HepG2 (cell line): Measurements from ENCODE around the gene MESD. TPM values are rescaled to one million over a fixed set of nuclear protein-coding genes. Genes with fewer than 3 reads are reported as not detected.

Source experiments
- ATAC-seq: fragments of 200-7000 bp; cut with Tn5 transposase; 3 replicates; pipeline ENCODE4 v1.9.1; 2020; ENCODE audit warnings: mild to moderate bottlenecking, moderate library complexity
- BruUV-seq: library from RNA; stranded (reverse); fragments of 400-500 nt; replicated peaks from 2 replicates; lab custom pipeline; 2021; lab: Mats Ljungman, UMichigan
- CTCF ChIA-PET: fragments of 300-600 bp; formaldehyde crosslinking; extraction: SDS; loops from one replicate; lab custom pipeline; 2021; ENCODE audit warnings: low total read pairs, inconsistent platforms, low intra/inter-chr PET ratio; lab: Yijun Ruan, JAX
- POLR2A ChIA-PET: fragments of 350-600 bp; sonication (Branson Sonifier 250); formaldehyde crosslinking; loops from one replicate; lab custom pipeline; 2020; ENCODE audit warnings: antibody characterized with exemption, inconsistent platforms; lab: Yijun Ruan, JAX
- DNase-seq: peaks from one replicate; pipeline ENCODE4 v3.0.0-alpha.2; 2015; ENCODE audit warnings: low spot score
- FAIRE-seq: peaks from 3 replicates; lab custom pipeline; 2011; peaks lifted over from hg19 to GRCh38; lab: Jason Lieb, UNC
- H2AFZ ChIP-seq: one replicate; pipeline ENCODE4 v1.6.1; 2011; ENCODE audit warnings: low read length, inconsistent platforms
- H3K27ac ChIP-seq: fragments of 300-600 bp; 3 replicates; pipeline ENCODE4 v1.8.0; 2011; ENCODE audit warnings: mixed run types, mild to moderate bottlenecking, mixed read lengths, low read length, inconsistent platforms; ENCODE audit not compliant: insufficient read depth; ENCODE audit errors: extremely low read length
- H3K27me3 ChIP-seq, 2 experiments: fragments of 200-600 bp in 1 of 2; 2 replicates in 1 of 2; 3 replicates in 1 of 2; pipeline versions ENCODE4 v1.6.0 to v1.8.0; 2011; ENCODE audit warnings: low read length in 2 of 2, mild to moderate bottlenecking in 2 of 2, moderate library complexity in 2 of 2, inconsistent platforms in 1 of 2; ENCODE audit not compliant: insufficient read depth in 2 of 2, control insufficient read depth in 1 of 2
- H3K36me3 ChIP-seq, 2 experiments: fragments of 200-600 bp in 1 of 2; replicated peaks in 1 of 2; 2 replicates in 1 of 2; 3 replicates in 1 of 2; pipeline versions ENCODE4 v1.5.1 to v1.8.0; 2011; ENCODE audit warnings: low read length in 2 of 2, inconsistent platforms in 1 of 2; ENCODE audit not compliant: insufficient read depth in 2 of 2, control insufficient read depth in 1 of 2
- H3K4me1 ChIP-seq: 2 replicates; pipeline ENCODE4 v1.5.1; 2012; ENCODE audit warnings: low read length, inconsistent platforms; ENCODE audit not compliant: insufficient read depth
- H3K4me2 ChIP-seq: 2 replicates; pipeline ENCODE4 v1.6.0; 2011; ENCODE audit warnings: low read depth, low read length, inconsistent platforms
- H3K4me3 ChIP-seq, 3 experiments: fragments of 200-600 bp in 1 of 3; sonication (generic), shearing (Covaris generic) in 1 of 3; replicated peaks in 1 of 3; 2 replicates each; pipeline ENCODE4 v1.5.1; 2011 to 2016; ENCODE audit warnings: low read length in 3 of 3, inconsistent platforms in 2 of 3, low read depth in 2 of 3, mild to moderate bottlenecking in 2 of 3, control low read depth in 1 of 3, mixed read lengths in 1 of 3; ENCODE audit not compliant: insufficient read depth in 1 of 3
- H3K79me2 ChIP-seq: one replicate; pipeline ENCODE4 v1.6.1; 2011; ENCODE audit warnings: low read length, inconsistent platforms; ENCODE audit not compliant: insufficient read depth
- H3K9ac ChIP-seq: 2 replicates; pipeline ENCODE4 v1.6.0; 2011; ENCODE audit warnings: mild to moderate bottlenecking, low read depth, low read length, inconsistent platforms; ENCODE audit not compliant: insufficient read depth
- H3K9me3 ChIP-seq: 2 replicates; pipeline ENCODE4 v1.5.1; 2012; ENCODE audit warnings: mild to moderate bottlenecking, low read length
- H4K20me1 ChIP-seq: 2 replicates; pipeline ENCODE4 v1.6.0; 2011; ENCODE audit warnings: inconsistent platforms, mild to moderate bottlenecking, low read length, moderate library complexity; ENCODE audit not compliant: insufficient read depth
- AGO1 ChIP-seq: fragments of 200-400 bp; formaldehyde crosslinking; IDR thresholded peaks from 2 replicates; pipeline ENCODE4 v1.6.1; 2017; ENCODE audit warnings: mild to moderate bottlenecking, low read depth, low read length, moderate library complexity; ENCODE audit not compliant: poor library complexity, severe bottlenecking
- ATF7-NPFF ChIP-seq: sonication (generic); formaldehyde crosslinking; IDR thresholded peaks from 2 replicates; pipeline ENCODE4 v1.8.1; 2023; ENCODE audit warnings: mild to moderate bottlenecking, low read depth, missing genetic modification reagents, moderate library complexity
- BHLHE40 ChIP-seq: IDR thresholded peaks from 2 replicates; pipeline ENCODE4 v1.6.1; 2011; ENCODE audit warnings: low read length, improper control_type of control experiment
- CENPX ChIP-seq: sonication (generic); formaldehyde crosslinking; IDR thresholded peaks from 2 replicates; pipeline ENCODE4 v1.9.0; 2021; ENCODE audit warnings: mild to moderate bottlenecking, missing genetic modification reagents, moderate library complexity
- GABPB1 ChIP-seq: IDR thresholded peaks from 2 replicates; pipeline ENCODE4 v1.6.1; 2016; ENCODE audit warnings: mild to moderate bottlenecking, missing genetic modification reagents, moderate library complexity, missing compliant biosample characterization
- IKZF1 ChIP-seq: fragments of 450-650 bp; IDR thresholded peaks from 2 replicates; pipeline ENCODE4 v1.7.1; 2016
- MBNL3 ChIP-seq: fragments of 250-450 bp; sonication (Bioruptor Pico); conservative IDR thresholded peaks from 2 replicates; pipeline ENCODE4 v1.8.0; 2022; ENCODE audit warnings: mild to moderate bottlenecking, inconsistent platforms
- MEF2D ChIP-seq: sonication (generic); formaldehyde crosslinking; IDR thresholded peaks from 2 replicates; pipeline ENCODE4 v1.5.1; 2020; ENCODE audit warnings: mild to moderate bottlenecking, missing genetic modification reagents
- NR2F2 ChIP-seq: IDR thresholded peaks from 2 replicates; pipeline ENCODE4 v1.6.1; 2012; ENCODE audit warnings: low read depth, inconsistent platforms, borderline replicate concordance
- POLR2A ChIP-seq, 2 experiments: IDR thresholded peaks; 2 replicates each; pipeline ENCODE4 v1.6.1; 2011; ENCODE audit warnings: low read depth in 2 of 2, low read length in 2 of 2, mild to moderate bottlenecking in 1 of 2, moderate library complexity in 1 of 2; ENCODE audit not compliant: insufficient read depth in 1 of 2
- SMAD1 ChIP-seq: sonication (generic); formaldehyde crosslinking; IDR thresholded peaks from 2 replicates; pipeline ENCODE4 v1.4.0; 2020; ENCODE audit warnings: missing genetic modification reagents, low read depth, mild to moderate bottlenecking, borderline replicate concordance
- ZFY ChIP-seq: sonication (generic); formaldehyde crosslinking; IDR thresholded peaks from 2 replicates; pipeline ENCODE4 v1.4.0; 2020; ENCODE audit warnings: missing genetic modification reagents
- ZNF569 ChIP-seq: sonication (generic); formaldehyde crosslinking; IDR thresholded peaks from 2 replicates; pipeline ENCODE4 v1.5.0; 2020; ENCODE audit warnings: mild to moderate bottlenecking, missing genetic modification reagents, moderate library complexity, borderline replicate concordance
- ZNF782 ChIP-seq: sonication (generic); formaldehyde crosslinking; IDR thresholded peaks from 2 replicates; pipeline ENCODE4 v1.4.0; 2020; ENCODE audit warnings: missing genetic modification reagents, mild to moderate bottlenecking, borderline replicate concordance
- ZSCAN31 ChIP-seq: sonication (generic); formaldehyde crosslinking; IDR thresholded peaks from 2 replicates; pipeline ENCODE4 v1.5.0; 2020; ENCODE audit warnings: low read depth, mild to moderate bottlenecking, missing genetic modification reagents
- whole genome bisulfite sequencing: methylation state at CpG from one replicate; pipeline ENCODE4 v1.1.6; 2017; ENCODE audit warnings: low lambda C conversion rate; 5-methylcytosine and 5-hydroxymethylcytosine counted together
- in situ Hi-C: cut with HindIII; loops from 2 replicates; pipeline ENCODE4 v1.10.0; 2017; ENCODE audit warnings: low pct_unique_long_range_greater_than_20kb; ENCODE audit not compliant: extremely low pct_ligation_motif_present
- intact Hi-C: fragments of 100-400 bp; cut with micrococcal nuclease; formaldehyde crosslinking; loops from one replicate; pipeline ENCODE4 v1.10.0; 2022; ENCODE audit not compliant: unreplicated experiment
- polyA plus RNA-seq, 8 experiments: library from polyadenylated mRNA; depleted of rRNA in 3 of 8; stranded (reverse) in 7 of 8; unstranded in 1 of 8; fragments of >200 nt; fragmentation: Illumina TruSeq in 4 of 8; extraction: Trizol in 4 of 8; gene quantifications; 2 replicates each; pipeline versions ENCODE4 v1.2.1 to v1.2.3, GENCODE V29; 2011 to 2016; ENCODE audit warnings: low read depth in 4 of 8, missing spikeins in 1 of 8, mixed read lengths in 1 of 8; ENCODE audit not compliant: insufficient read depth in 1 of 8
- total RNA-seq, 5 experiments: library from RNA; depleted of rRNA; stranded (reverse); fragments of >200 nt; fragmentation: Illumina TruSeq; extraction: Trizol; gene quantifications; 2 replicates each; pipeline ENCODE4 v1.2.3, GENCODE V29; 2016; ENCODE audit warnings: low read depth in 1 of 5
- TF ChIP-seq, protein P1 (sequence below): conservative IDR thresholded peaks from 2 replicates; pipeline ENCODE4 v1.6.1; 2018; ENCODE audit warnings: missing genetic modification reagents
- TF ChIP-seq, protein P2 (sequence below): sonication (generic); formaldehyde crosslinking; IDR thresholded peaks from 2 replicates; pipeline ENCODE4 v1.5.1; 2020; ENCODE audit warnings: missing genetic modification reagents, mild to moderate bottlenecking, borderline replicate concordance

The MESD gene
- total and polyA plus RNA-seq, 2 of the 13 experiments (the other 11 are each of a cell fraction or from before 2014, with no cell fraction given) = 18.0 to 46.2 TPM

DNA sequence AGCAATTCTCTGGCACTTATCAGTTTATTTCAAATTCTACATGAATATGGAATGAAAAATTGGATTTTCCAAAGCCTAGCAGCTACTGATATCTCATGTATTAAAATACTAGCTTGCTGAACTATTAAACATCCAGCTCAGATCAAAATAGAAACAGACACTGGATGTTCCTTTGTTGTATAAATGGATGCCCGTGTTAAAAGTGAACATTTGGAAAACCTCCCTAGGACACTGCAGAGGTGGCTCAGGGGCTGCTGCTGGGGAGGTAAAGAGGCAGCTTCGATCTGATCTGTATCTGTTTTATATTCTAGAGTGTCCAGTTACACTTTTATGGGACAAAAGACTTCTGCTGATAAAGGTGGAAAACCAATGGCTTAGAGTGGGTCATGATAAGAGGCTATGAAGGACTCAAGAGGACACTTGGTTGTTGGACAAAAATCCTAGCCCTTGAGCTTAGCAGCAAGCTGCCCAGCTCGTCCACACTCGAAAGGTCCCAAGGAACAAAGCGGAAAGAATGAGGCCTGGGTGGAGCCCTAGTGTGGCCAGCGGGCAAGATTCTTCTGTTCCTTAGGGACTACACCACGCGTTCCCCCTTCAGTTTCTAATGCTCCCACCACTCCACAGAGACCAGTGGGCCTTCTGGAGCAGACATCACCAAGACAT lies 9.9 kb downstream of the MESD start (continued):
- TF ChIP-seq POLR2A (IDR thresholded peaks at IDR 0.05; ENCODE audit: insufficient read depth in 1 of 2, low read depth in 2 of 2, low read length in 2 of 2) = no peak
- no peak for TF ChIP-seq BHLHE40
- TF ChIP-seq ZSCAN31 = no peak
- no peak for TF ChIP-seq NR2F2
- TF ChIP-seq IKZF1 = no peak
- no peak for TF ChIP-seq SMAD1 (CRISPR knock-in tag)
- no peak for TF ChIP-seq CENPX
- TF ChIP-seq AGO1 = no peak

DNA sequence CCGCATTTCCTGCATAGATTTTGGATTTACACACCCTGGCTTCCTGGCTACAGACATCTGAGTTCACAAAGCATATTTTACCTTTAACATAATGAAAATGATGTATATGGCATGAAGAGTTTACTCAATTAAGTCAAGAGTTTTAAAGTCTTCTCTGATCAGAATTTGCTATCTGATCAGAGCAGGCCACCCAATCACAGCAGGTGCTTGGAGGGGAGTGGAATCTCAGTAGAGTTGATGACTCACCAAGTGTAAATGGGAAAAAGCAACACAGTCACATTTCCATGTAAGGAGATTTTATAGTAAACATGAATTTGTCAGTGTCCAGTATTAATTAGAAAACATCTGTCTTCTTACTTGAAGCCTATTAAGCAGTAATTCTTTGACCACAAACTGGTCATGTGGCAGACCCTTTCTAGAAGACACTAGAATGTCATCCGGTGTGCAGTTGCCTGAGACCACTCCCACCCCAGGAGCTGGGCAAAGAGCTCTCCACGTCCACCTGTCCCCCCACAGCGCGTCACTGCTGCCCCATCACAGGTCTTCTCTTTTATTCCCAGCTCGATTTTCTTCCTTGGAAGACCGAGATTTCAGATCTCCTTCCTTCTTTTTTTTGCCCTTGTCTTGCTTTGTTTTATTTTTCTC lies 10.8 kb downstream of the MESD start:
- FAIRE-seq (no peak), ATAC-seq (no peak), DNase-seq (no peak)
- Histone ChIP-seq H3K4me2 (no peak overlapping the region), H3K79me2 (peaks cover 6% of the 10 kb centered on the region), H3K4me3 (no peak overlapping the region), H4K20me1 (no peaks in the 10 kb centered on the region; the same call in 1 of the 2 replicates), H3K9ac (no peak overlapping the region), H3K27me3 (no peaks in the 10 kb centered on the region), H2AFZ (no peak overlapping the region), H3K9me3 (no peaks in the 10 kb centered on the region), H3K27ac (no peak overlapping the region), H3K36me3 (peaks cover 6 to 30% of the 10 kb centered on the region in 2 experiments; a peak in 4 of 5 replicates), H3K4me1 (no peaks in the 10 kb centered on the region)
- POLR2A ChIA-PET = no interaction called here
- TSS peak; percentile 55 for BruUV-seq
- CTCF ChIA-PET = no interaction called here
- WGBS = 94% methylated on average over 7 of the region's 7 CpGs
- in situ Hi-C loops = loop anchor here (10.0 kb wide), 1 partner anchor 414 kb away; no protein-coding TSS in a partner anchor
- intact Hi-C loops = loop anchor here (5.0 kb wide), 1 partner anchor 128 kb away; no protein-coding TSS in a partner anchor
- TF ChIP-seq, protein P1, sequence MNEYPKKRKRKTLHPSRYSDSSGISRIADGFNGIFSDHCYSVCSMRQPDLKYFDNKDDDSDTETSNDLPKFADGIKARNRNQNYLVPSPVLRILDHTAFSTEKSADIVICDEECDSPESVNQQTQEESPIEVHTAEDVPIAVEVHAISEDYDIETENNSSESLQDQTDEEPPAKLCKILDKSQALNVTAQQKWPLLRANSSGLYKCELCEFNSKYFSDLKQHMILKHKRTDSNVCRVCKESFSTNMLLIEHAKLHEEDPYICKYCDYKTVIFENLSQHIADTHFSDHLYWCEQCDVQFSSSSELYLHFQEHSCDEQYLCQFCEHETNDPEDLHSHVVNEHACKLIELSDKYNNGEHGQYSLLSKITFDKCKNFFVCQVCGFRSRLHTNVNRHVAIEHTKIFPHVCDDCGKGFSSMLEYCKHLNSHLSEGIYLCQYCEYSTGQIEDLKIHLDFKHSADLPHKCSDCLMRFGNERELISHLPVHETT (CRISPR knock-in tag) = no peak
- TF ChIP-seq ZFY (CRISPR knock-in tag) (no peak), MEF2D (CRISPR knock-in tag) (no peak), ZNF782 (no peak), MBNL3 (CRISPR knock-in tag) (no peak), ZNF569 (no peak), GABPB1 (CRISPR knock-in tag) (no peak), ATF7-NPFF (CRISPR knock-in tag) (no peak)
- TF ChIP-seq, protein P2, sequence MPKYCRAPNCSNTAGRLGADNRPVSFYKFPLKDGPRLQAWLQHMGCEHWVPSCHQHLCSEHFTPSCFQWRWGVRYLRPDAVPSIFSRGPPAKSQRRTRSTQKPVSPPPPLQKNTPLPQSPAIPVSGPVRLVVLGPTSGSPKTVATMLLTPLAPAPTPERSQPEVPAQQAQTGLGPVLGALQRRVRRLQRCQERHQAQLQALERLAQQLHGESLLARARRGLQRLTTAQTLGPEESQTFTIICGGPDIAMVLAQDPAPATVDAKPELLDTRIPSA = no peak
